Osteoblast (primary cell): Measurements from ENCODE around the gene GDPD5. TPM values are rescaled to one million over a fixed set of nuclear protein-coding genes. Genes with fewer than 3 reads are reported as not detected.

Experiments used
- DNase-seq: peaks from one replicate; pipeline ENCODE4 v3.0.0; 2011; ENCODE audit warnings: low spot score, mixed read lengths; ENCODE audit not compliant: insufficient read length; ENCODE audit errors: missing footprints
- H2AFZ ChIP-seq: 2 replicates; pipeline ENCODE4 v1.6.0; 2011; ENCODE audit warnings: mild to moderate bottlenecking, low read length
- H3K27ac ChIP-seq: 2 replicates; pipeline ENCODE4 v1.5.1; 2011; ENCODE audit warnings: mild to moderate bottlenecking, low read depth, low read length, moderate library complexity
- H3K27me3 ChIP-seq: 2 replicates; pipeline ENCODE4 v1.6.0; 2012; ENCODE audit warnings: mild to moderate bottlenecking, control low read depth, inconsistent platforms, low read length, moderate library complexity; ENCODE audit not compliant: insufficient read depth
- H3K36me3 ChIP-seq: 2 replicates; pipeline ENCODE4 v1.5.1; 2011; ENCODE audit warnings: mild to moderate bottlenecking, low read length, control low read depth, moderate library complexity; ENCODE audit not compliant: insufficient read depth
- H3K4me1 ChIP-seq: 2 replicates; pipeline ENCODE4 v1.5.1; 2011; ENCODE audit warnings: mild to moderate bottlenecking, low read length, control low read depth, moderate library complexity; ENCODE audit not compliant: insufficient read depth
- H3K4me2 ChIP-seq: 2 replicates; pipeline ENCODE4 v1.6.0; 2011; ENCODE audit warnings: mild to moderate bottlenecking, low read length; ENCODE audit not compliant: insufficient read depth
- H3K4me3 ChIP-seq: fragments of 200-600 bp; sonication (generic); 3 replicates; pipeline ENCODE4 v1.5.1; 2012; ENCODE audit warnings: mild to moderate bottlenecking, low read length, inconsistent platforms; ENCODE audit not compliant: insufficient read depth
- H3K79me2 ChIP-seq: 2 replicates; pipeline ENCODE4 v1.6.0; 2012; ENCODE audit warnings: mild to moderate bottlenecking, low read length, control low read depth, inconsistent platforms; ENCODE audit not compliant: insufficient read depth
- H3K9me3 ChIP-seq: 2 replicates; pipeline ENCODE4 v1.5.1; 2011; ENCODE audit warnings: low read depth, low read length, control low read depth
- H4K20me1 ChIP-seq: 2 replicates; pipeline ENCODE4 v1.6.0; 2012; ENCODE audit warnings: mild to moderate bottlenecking, low read length, control low read depth; ENCODE audit not compliant: insufficient read depth
- total RNA-seq: library from RNA; depleted of rRNA; stranded (reverse); fragments of >200 nt; gene quantifications from 2 replicates; pipeline ENCODE4 v1.2.3, GENCODE V29; 2012
- TF ChIP-seq, protein P1 (sequence below): IDR thresholded peaks from 2 replicates; pipeline ENCODE4 v1.5.1; 2011; ENCODE audit warnings: mild to moderate bottlenecking, low read depth, low read length, moderate library complexity; ENCODE audit errors: extremely low read depth

GDPD5 gene
- total RNA-seq, 1 donor, result 13.4 TPM

DNA sequence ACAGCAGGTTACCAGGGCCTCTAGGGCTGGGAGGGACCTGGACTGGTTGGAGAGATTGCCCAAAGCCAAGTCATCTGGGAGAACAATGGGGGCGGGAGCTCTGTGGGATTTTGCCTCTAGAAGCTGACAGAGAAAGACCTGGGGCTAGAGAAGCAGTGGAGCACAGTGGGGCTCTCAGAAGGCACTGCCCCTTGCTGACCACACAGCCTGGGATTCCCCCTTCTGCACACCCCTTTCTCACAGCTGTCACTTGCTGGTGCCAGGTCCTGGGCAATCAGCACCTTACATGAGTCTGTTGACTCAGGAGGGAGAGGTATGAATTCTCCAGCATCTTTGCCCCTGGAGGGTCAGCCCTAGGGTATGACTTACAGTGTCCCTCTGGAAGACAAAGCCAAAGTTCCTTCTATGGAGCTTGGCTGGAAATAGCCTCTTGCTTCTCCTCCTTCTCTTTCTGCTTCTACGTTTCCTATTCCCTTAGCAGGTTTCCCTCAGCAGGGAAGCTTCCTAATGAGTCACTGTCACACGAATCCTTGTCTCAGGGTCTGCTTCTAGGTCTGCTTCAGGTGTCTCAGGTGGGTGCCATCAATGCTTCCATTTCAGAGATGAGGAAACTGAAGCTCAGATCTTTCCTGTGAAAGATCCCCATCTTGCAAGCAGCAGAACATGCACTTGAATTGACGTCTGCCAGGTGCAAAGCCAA, 27.0 kb downstream of the GDPD5 start:
- no peaks in the 10 kb centered on the region for H3K9me3 ChIP-seq
- no peaks in the 10 kb centered on the region for H3K79me2 ChIP-seq
- TF ChIP-seq, protein P1, sequence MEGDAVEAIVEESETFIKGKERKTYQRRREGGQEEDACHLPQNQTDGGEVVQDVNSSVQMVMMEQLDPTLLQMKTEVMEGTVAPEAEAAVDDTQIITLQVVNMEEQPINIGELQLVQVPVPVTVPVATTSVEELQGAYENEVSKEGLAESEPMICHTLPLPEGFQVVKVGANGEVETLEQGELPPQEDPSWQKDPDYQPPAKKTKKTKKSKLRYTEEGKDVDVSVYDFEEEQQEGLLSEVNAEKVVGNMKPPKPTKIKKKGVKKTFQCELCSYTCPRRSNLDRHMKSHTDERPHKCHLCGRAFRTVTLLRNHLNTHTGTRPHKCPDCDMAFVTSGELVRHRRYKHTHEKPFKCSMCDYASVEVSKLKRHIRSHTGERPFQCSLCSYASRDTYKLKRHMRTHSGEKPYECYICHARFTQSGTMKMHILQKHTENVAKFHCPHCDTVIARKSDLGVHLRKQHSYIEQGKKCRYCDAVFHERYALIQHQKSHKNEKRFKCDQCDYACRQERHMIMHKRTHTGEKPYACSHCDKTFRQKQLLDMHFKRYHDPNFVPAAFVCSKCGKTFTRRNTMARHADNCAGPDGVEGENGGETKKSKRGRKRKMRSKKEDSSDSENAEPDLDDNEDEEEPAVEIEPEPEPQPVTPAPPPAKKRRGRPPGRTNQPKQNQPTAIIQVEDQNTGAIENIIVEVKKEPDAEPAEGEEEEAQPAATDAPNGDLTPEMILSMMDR, result no peak
- no peaks in the 10 kb centered on the region for H3K27me3 ChIP-seq
- no peak overlapping the region for H3K27ac ChIP-seq
- no peak overlapping the region for H3K4me3 ChIP-seq
- no peaks in the 10 kb centered on the region for H3K36me3 ChIP-seq
- peak; percentile 78 for DNase-seq
- H3K4me1 ChIP-seq, result peaks cover 26% of the 10 kb centered on the region
- no peak overlapping the region for H2AFZ ChIP-seq
- H4K20me1 ChIP-seq, result no peaks in the 10 kb centered on the region
- H3K4me2 ChIP-seq, result peak overlapping the region; percentile 58

DNA sequence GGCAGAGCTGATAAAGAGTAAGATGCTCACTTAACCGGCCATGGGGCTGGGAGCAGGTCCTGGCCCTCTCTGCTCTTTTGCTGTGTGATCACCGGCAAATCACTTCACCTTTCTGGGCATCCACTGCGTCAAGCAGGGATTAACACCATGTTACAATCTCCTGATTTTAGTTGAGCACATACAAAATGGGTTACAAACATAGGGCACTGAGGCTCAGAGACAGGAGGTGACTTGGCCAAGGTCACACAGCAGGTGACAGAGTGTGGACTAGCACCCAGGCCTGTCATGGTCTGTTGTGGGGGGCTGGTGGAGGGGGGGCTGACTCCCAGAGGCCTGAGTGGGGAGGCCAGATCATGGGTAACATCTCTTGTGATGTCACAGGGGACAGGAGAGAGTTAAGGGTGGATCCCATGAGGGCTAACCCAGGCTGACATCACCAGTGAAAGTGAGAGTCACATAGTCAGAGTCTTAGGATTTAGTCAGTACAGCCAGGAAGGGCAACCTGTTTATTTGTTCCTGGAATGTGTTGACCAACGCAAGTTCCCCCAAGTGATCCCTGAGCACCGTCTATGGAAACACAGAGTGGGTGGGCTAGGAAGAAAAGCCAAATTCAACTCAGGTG, 27.8 kb downstream of the GDPD5 start:
- no peaks in the 10 kb centered on the region for H3K36me3 ChIP-seq
- no peak overlapping the region for H3K27ac ChIP-seq
- no peak overlapping the region for H2AFZ ChIP-seq
- no peak overlapping the region for H3K4me3 ChIP-seq
- peaks cover 26% of the 10 kb centered on the region for H3K4me1 ChIP-seq
- H3K79me2 ChIP-seq, result no peaks in the 10 kb centered on the region
- no peaks in the 10 kb centered on the region for H3K9me3 ChIP-seq
- no peak overlapping the region for H3K4me2 ChIP-seq
- H4K20me1 ChIP-seq, result no peaks in the 10 kb centered on the region
- H3K27me3 ChIP-seq, result no peaks in the 10 kb centered on the region
- TF ChIP-seq, protein P1, result no peak
- peak; percentile 48 for DNase-seq

DNA sequence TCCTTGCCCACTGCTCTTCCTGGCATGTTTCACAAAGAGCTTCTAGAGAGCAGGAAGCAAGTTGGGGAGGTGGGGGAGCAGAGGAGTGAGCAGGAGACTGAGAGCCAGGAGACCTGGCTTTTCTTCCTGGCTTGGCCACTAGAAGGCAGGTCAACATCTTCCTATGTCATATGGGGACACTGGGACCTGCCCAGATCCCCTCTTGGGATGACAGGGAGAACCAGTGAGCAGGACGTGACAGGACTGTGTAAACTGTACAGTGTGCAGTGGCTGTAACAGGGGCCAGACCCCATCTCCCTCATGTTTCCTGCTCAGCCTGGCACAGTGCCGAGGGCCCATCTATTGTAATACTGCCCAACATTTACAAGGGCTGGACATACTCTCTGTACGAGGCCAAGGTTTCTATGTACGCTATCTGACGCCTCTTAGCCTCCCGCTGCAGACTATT, 29.4 kb downstream of the GDPD5 start:
- H3K36me3 ChIP-seq, result no peaks in the 10 kb centered on the region
- H4K20me1 ChIP-seq, result peaks cover 1% of the 10 kb centered on the region
- H3K4me1 ChIP-seq, result peaks cover 26% of the 10 kb centered on the region
- DNase-seq, result peak; percentile 74
- no peak overlapping the region for H3K4me3 ChIP-seq
- no peak overlapping the region for H2AFZ ChIP-seq
- no peaks in the 10 kb centered on the region for H3K79me2 ChIP-seq
- TF ChIP-seq, protein P1, result no peak
- no peak overlapping the region for H3K4me2 ChIP-seq
- no peaks in the 10 kb centered on the region for H3K9me3 ChIP-seq
- H3K27ac ChIP-seq, result no peak overlapping the region
- H3K27me3 ChIP-seq, result no peaks in the 10 kb centered on the region

DNA sequence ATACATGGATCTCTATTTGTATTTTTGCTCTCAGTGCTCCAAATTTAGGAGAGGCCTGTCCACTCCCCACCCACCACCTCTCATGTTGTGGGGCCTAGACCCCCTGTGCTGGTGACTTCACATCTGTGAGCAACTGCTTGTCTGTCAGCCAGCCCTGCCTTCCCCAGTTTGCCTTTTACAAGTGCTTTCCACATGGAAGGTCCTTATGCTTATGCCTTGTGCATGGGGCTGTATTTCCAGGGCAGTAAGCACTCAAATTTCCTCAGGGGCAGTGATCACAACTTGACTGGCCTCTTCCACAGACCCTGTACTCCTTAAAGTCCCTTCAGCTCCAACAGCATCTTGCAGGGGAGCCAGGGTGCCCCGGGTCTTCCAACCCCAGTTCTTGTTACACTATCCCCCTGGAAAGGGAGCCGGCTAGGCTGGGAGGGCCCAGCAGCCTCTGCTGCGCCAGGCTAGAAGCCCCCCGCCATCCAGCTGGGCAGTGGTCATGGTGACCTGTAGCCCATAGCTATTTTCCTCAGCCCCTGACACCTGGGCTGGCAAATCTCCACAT, 29.9 kb downstream of the GDPD5 start:
- Histone ChIP-seq H3K27ac (no peak overlapping the region), H3K4me1 (peaks cover 28% of the 10 kb centered on the region), H3K9me3 (no peaks in the 10 kb centered on the region), H4K20me1 (peaks cover 3% of the 10 kb centered on the region), H3K4me3 (no peak overlapping the region), H2AFZ (no peak overlapping the region), H3K4me2 (no peak overlapping the region), H3K79me2 (no peaks in the 10 kb centered on the region), H3K27me3 (no peaks in the 10 kb centered on the region), H3K36me3 (no peaks in the 10 kb centered on the region)
- TF ChIP-seq, protein P1, result no peak
- DNase-seq, result no peak
